K562 (cell line): ENCODE results near the gene MTARC2. TPM values are rescaled to one million over a fixed set of nuclear protein-coding genes. Genes with fewer than 3 reads are reported as not detected.

Experiments
- ATAC-seq: fragments of 200-7000 bp; cut with Tn5 transposase; 3 replicates; pipeline ENCODE4 v1.9.1; 2020; ENCODE audit warnings: moderate library complexity
- BruUV-seq: library from RNA; stranded (reverse); fragments of 400-500 nt; replicated peaks from 2 replicates; lab custom pipeline; 2021; lab: Mats Ljungman, UMichigan
- CTCF ChIA-PET: fragments of 300-600 bp; formaldehyde crosslinking; extraction: SDS; loops from one replicate; lab custom pipeline; 2021; ENCODE audit warnings: low intra/inter-chr PET ratio; lab: Yijun Ruan, JAX
- POLR2A ChIA-PET: fragments of 300-600, 350-650 bp; sonication (Branson Sonifier 250); formaldehyde crosslinking; extraction: SDS; loops from one replicate; lab custom pipeline; 2021; ENCODE audit warnings: antibody characterized with exemption, inconsistent platforms; lab: Yijun Ruan, JAX
- DNase-seq, 4 experiments: peaks; one replicate each; pipeline versions ENCODE4 v3.0.0 to v3.0.0-alpha.2; 2011 to 2018; ENCODE audit warnings: low spot score in 3 of 4, mixed read lengths in 3 of 4; ENCODE audit errors: extremely low read depth in 1 of 4
- FAIRE-seq: peaks from 2 replicates; lab custom pipeline; 2011; peaks lifted over from hg19 to GRCh38; lab: Jason Lieb, UNC
- H2AFZ ChIP-seq: 2 replicates; pipeline ENCODE4 v1.6.0; 2011; ENCODE audit warnings: low read depth, low read length, control low read depth, inconsistent platforms
- H3K27ac ChIP-seq: fragments of 200-600 bp; 3 replicates; pipeline ENCODE4 v1.8.0; 2011; ENCODE audit warnings: low read depth, mild to moderate bottlenecking, control low read depth, inconsistent platforms, low read length, moderate library complexity, mixed read lengths; ENCODE audit errors: extremely low read depth
- H3K27me3 ChIP-seq, 2 experiments: fragments of 300-600 bp in 1 of 2; 2 replicates in 1 of 2; 3 replicates in 1 of 2; pipeline versions ENCODE4 v1.6.0 to v1.8.0; 2011; ENCODE audit warnings: inconsistent platforms in 2 of 2, low read length in 2 of 2, mild to moderate bottlenecking in 1 of 2, mixed read lengths in 1 of 2, moderate library complexity in 1 of 2; ENCODE audit not compliant: control insufficient read depth in 2 of 2, insufficient read depth in 2 of 2
- H3K36me3 ChIP-seq: fragments of 300-600 bp; 3 replicates; pipeline ENCODE4 v1.8.0; 2011; ENCODE audit warnings: mild to moderate bottlenecking, low read length, inconsistent platforms; ENCODE audit not compliant: control insufficient read depth, insufficient read depth
- H3K4me1 ChIP-seq, 2 experiments: fragments of 200-600 bp in 1 of 2; replicated peaks in 1 of 2; 2 replicates in 1 of 2; 3 replicates in 1 of 2; pipeline versions ENCODE4 v1.5.1 to v1.8.0; 2011; ENCODE audit warnings: inconsistent platforms in 2 of 2, low read length in 2 of 2, mild to moderate bottlenecking in 1 of 2, mixed read lengths in 1 of 2, moderate library complexity in 1 of 2; ENCODE audit not compliant: control insufficient read depth in 2 of 2, insufficient read depth in 2 of 2
- H3K4me2 ChIP-seq: 2 replicates; pipeline ENCODE4 v1.6.1; 2011; ENCODE audit warnings: low read length, control low read depth, inconsistent platforms, mixed read lengths; ENCODE audit not compliant: insufficient read depth
- H3K4me3 ChIP-seq: fragments of 200-600 bp; sonication (generic), shearing (Covaris generic); 2 replicates; pipeline ENCODE4 v1.5.1; 2016; ENCODE audit warnings: control low read depth, inconsistent platforms
- H3K79me2 ChIP-seq: fragments of 200-600 bp; 3 replicates; pipeline ENCODE4 v1.8.0; 2011; ENCODE audit warnings: low read length, inconsistent platforms; ENCODE audit not compliant: control insufficient read depth, insufficient read depth
- H3K9ac ChIP-seq, 2 experiments: 2 replicates each; pipeline versions ENCODE4 v1.6.0 to v1.6.1; 2011; ENCODE audit warnings: low read depth in 2 of 2, low read length in 2 of 2, control low read depth in 1 of 2, inconsistent platforms in 1 of 2, mild to moderate bottlenecking in 1 of 2, mixed read lengths in 1 of 2; ENCODE audit not compliant: insufficient read depth in 1 of 2
- H3K9me1 ChIP-seq: one replicate; pipeline ENCODE4 v1.6.0; 2011; ENCODE audit warnings: inconsistent platforms, mild to moderate bottlenecking, low read length, moderate library complexity; ENCODE audit not compliant: control insufficient read depth, insufficient read depth
- H3K9me3 ChIP-seq: replicated peaks from 2 replicates; pipeline ENCODE4 v1.5.1; 2011; ENCODE audit warnings: low read depth, low read length, inconsistent platforms; ENCODE audit not compliant: control insufficient read depth, insufficient read depth
- H4K20me1 ChIP-seq: replicated peaks from 2 replicates; pipeline ENCODE4 v1.6.1; 2011; ENCODE audit warnings: low read length, inconsistent platforms, mixed read lengths; ENCODE audit not compliant: control insufficient read depth, insufficient read depth
- ATF6 ChIP-seq: sonication (generic); formaldehyde crosslinking; IDR thresholded peaks from 2 replicates; pipeline ENCODE4 v1.4.0; 2020; ENCODE audit warnings: mild to moderate bottlenecking, missing genetic modification reagents
- MBD1 ChIP-seq: fragments of 250-450 bp; sonication (Bioruptor Pico); IDR thresholded peaks from 2 replicates; pipeline ENCODE4 v1.8.0; 2022; ENCODE audit warnings: inconsistent platforms
- in situ Hi-C: fragments of 300-500 bp; cut with MboI; formaldehyde crosslinking; loops from 4 replicates; pipeline ENCODE4 v1.15.0; 2018; ENCODE audit warnings: inconsistent platforms, mixed read lengths
- intact Hi-C: fragments of 100-400 bp; cut with micrococcal nuclease; formaldehyde crosslinking; loops from 2 replicates; pipeline ENCODE4 v1.14.2; 2022
- polyA plus RNA-seq, 8 experiments: library from polyadenylated mRNA; depleted of rRNA in 4 of 8; stranded (reverse) in 5 of 8; unstranded in 3 of 8; fragments of >200 nt; fragmentation: Nextera tagmentation in 2 of 8; fragmentation: Illumina TruSeq in 1 of 8; extraction: Ambion mirVana in 2 of 8; extraction: Trizol in 1 of 8; gene quantifications; 2 replicates each; pipeline versions ENCODE4 v1.2.1 to v1.2.3, GENCODE V29; 2011 to 2014; ENCODE audit warnings: inconsistent platforms in 1 of 8, missing spikeins in 1 of 8
- total RNA-seq, 7 experiments: library from RNA; depleted of rRNA in 6 of 7; stranded (reverse); fragments of >200 nt in 6 of 7; fragmentation: Illumina TruSeq in 2 of 7; extraction: Trizol in 2 of 7; gene quantifications; 2 replicates each; pipeline versions ENCODE4 v1.2.1 to v1.2.3, GENCODE V29; 2011 to 2021; ENCODE audit warnings: low replicate concordance in 1 of 7
- TF ChIP-seq, protein P1 (sequence below), 3 experiments: IDR thresholded peaks in 2 of 3; conservative IDR thresholded peaks in 1 of 3; 2 replicates each; pipeline ENCODE4 v1.5.1; 2011 to 2012; ENCODE audit warnings: low read length in 3 of 3, mild to moderate bottlenecking in 3 of 3, control low read depth in 2 of 3, improper control_type of control experiment in 1 of 3, inconsistent platforms in 1 of 3, low read depth in 1 of 3, mixed read lengths in 1 of 3, moderate library complexity in 1 of 3; ENCODE audit not compliant: insufficient read depth in 2 of 3

Gene MTARC2
- total and polyA plus RNA-seq, 9 of the 15 experiments (the other 6 are each of a cell fraction or from before 2014, with no cell fraction given) = 0.03 to 0.35 TPM; not detected in 7

GRCh38 chr1:220796530-220796929 lies 48.4 kb downstream of the MTARC2 start (continued):
- no peak for TF ChIP-seq MBD1 (CRISPR knock-in tag)
- TF ChIP-seq, protein P1, sequence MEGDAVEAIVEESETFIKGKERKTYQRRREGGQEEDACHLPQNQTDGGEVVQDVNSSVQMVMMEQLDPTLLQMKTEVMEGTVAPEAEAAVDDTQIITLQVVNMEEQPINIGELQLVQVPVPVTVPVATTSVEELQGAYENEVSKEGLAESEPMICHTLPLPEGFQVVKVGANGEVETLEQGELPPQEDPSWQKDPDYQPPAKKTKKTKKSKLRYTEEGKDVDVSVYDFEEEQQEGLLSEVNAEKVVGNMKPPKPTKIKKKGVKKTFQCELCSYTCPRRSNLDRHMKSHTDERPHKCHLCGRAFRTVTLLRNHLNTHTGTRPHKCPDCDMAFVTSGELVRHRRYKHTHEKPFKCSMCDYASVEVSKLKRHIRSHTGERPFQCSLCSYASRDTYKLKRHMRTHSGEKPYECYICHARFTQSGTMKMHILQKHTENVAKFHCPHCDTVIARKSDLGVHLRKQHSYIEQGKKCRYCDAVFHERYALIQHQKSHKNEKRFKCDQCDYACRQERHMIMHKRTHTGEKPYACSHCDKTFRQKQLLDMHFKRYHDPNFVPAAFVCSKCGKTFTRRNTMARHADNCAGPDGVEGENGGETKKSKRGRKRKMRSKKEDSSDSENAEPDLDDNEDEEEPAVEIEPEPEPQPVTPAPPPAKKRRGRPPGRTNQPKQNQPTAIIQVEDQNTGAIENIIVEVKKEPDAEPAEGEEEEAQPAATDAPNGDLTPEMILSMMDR (IDR thresholded peaks at IDR 0.05 in 2 of 3, conservative IDR thresholded peaks at IDR 0.05 in 1 of 3; ENCODE audit: insufficient read depth in 2 of 3, low read depth in 1 of 3, low read length in 3 of 3) = peak in 2 of 3 experiments; percentile 11 to 30; a peak in 2 of 6 replicates

DNA sequence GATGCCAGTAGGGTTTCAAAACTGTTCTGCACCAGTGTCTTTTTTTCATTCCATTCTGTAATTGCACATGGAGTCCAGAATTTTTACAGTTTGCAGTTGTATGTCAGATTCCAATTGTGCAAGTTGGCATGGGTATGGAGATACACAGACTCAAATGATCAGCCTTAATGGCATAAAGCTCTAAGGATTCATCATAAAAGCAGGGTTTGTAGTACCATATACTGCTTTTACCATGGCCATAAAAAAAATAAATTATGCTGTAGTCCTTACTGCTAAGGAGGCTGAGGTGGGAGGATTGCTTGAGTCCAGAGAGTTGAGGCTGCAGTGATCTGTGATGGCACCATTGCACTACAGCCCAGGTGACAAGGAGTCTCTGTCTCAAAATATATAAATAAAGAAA lies 48.9 kb downstream of the MTARC2 start:
- H3K27me3 ChIP-seq = peaks cover 5 to 20% of the 10 kb centered on the region in 2 experiments; a peak in 3 of 5 replicates
- no peaks in the 10 kb centered on the region for H3K4me1 ChIP-seq
- H4K20me1 ChIP-seq = no peaks in the 10 kb centered on the region
- ChIA-PET POLR2A (interaction anchor here (0.8 kb wide), 1 partner anchor 16 kb away, joined by 3 read pairs; no protein-coding TSS in a partner anchor), CTCF (interaction anchor here (0.7 kb wide), 1 partner anchor 1658 kb away, joined by 3 read pairs; no protein-coding TSS in a partner anchor)
- no peak overlapping the region for H3K9ac ChIP-seq
- no peak overlapping the region for H2AFZ ChIP-seq
- H3K9me3 ChIP-seq = no peaks in the 10 kb centered on the region
- no peak overlapping the region for H3K27ac ChIP-seq
- BruUV-seq = no TSS peak
- TF ChIP-seq ATF6 (CRISPR knock-in tag) = no peak
- H3K9me1 ChIP-seq = no peaks in the 10 kb centered on the region
- intact Hi-C loops = no loop called here
- H3K79me2 ChIP-seq = no peaks in the 10 kb centered on the region
- FAIRE-seq (no peak), DNase-seq (no peak), ATAC-seq (no peak)
- H3K36me3 ChIP-seq = no peaks in the 10 kb centered on the region
- in situ Hi-C loops = no loop called here
- no peak overlapping the region for H3K4me2 ChIP-seq
- H3K4me3 ChIP-seq = no peak overlapping the region
